Neuronal stem cell (in vitro differentiated cells): ENCODE measurements around the gene F5. TPM values are rescaled to one million over a fixed set of nuclear protein-coding genes. Genes with fewer than 3 reads are reported as not detected.

Experiments
- small RNA-seq: library from polyadenylated mRNA; stranded (forward); fragments of <200 nt; extraction: miRNeasy Mini kit (QIAGEN cat#:217004); gene quantifications from one replicate; pipeline ENCODE3, GENCODE V24; 2013; ENCODE audit not compliant: insufficient read depth

F5 gene

Small RNA genes lying within 50 kb of the gene (small RNA-seq; reads per million reads assigned to genes)
- gene AL021068.2: not detected
